ENCODE results near the gene HBE1. TPM values are rescaled to one million over a fixed set of nuclear protein-coding genes. Genes with fewer than 3 reads are reported as not detected.

Gene HBE1
- total and polyA plus RNA-seq, 2 of the 8 experiments (the other 6 are each of a cell fraction or from before 2014, with no cell fraction given): 0.39 TPM; not detected in 1

GRCh38 chr11:5241458-5241857 is 28.3 kb downstream of the HBE1 start:
- FAIRE-seq: no peak
- no peak for TF ChIP-seq BACH1 (IDR thresholded peaks at IDR 0.05; ENCODE audit: low read length)
- no peak for TF ChIP-seq SP4 (IDR thresholded peaks at IDR 0.05; ENCODE audit: low read length)
- TF ChIP-seq NRF1 (IDR thresholded peaks at IDR 0.05; ENCODE audit: low read depth, low read length): no peak
- no peak for TF ChIP-seq POLR2AphosphoS5 (IDR thresholded peaks at IDR 0.05; ENCODE audit: low read depth, low read length)
- no peak for TF ChIP-seq E2F6 (IDR thresholded peaks at IDR 0.05)
- TF ChIP-seq CBX5 (IDR thresholded peaks at IDR 0.05; ENCODE audit: low read depth, low read length): no peak

More at GRCh38 chr11:5241458-5241857, 28.3 kb downstream of the HBE1 start:
- Histone ChIP-seq H3K23me2 (ENCODE audit: low read depth, low read length) (no peaks in the 10 kb centered on the region; the same call in 1 of the 2 replicates), H3K9ac (replicated peaks in 1 of 4; ENCODE audit: extremely low read depth in 1 of 4, low read depth in 3 of 4, low read length in 3 of 4) (no peak overlapping the region), H2BK20ac (ENCODE audit: low read length) (no peak overlapping the region), H3K4ac (replicated peaks; ENCODE audit: insufficient read length, low read depth, low read length) (no peak overlapping the region), H3K4me1 (replicated peaks in 1 of 4; ENCODE audit: control insufficient read depth in 3 of 4, insufficient read depth in 4 of 4, low read length in 3 of 4) (no peaks in the 10 kb centered on the region), H4K91ac (replicated peaks; ENCODE audit: insufficient read length, low read length) (no peak overlapping the region), H3K9me3 (ENCODE audit: insufficient read depth in 2 of 2, low read depth in 1 of 2, low read length in 1 of 2) (no peaks in the 10 kb centered on the region), H3K27ac (ENCODE audit: low read depth, low read length) (no peak overlapping the region), H2BK5ac (ENCODE audit: low read depth, low read length) (no peak overlapping the region), H3K36me3 (ENCODE audit: control insufficient read depth in 2 of 4, insufficient read depth in 4 of 4, low read length in 3 of 4) (no peaks in the 10 kb centered on the region), H3K79me1 (ENCODE audit: low read depth, low read length) (no peaks in the 10 kb centered on the region), H3K4me3 (ENCODE audit: extremely low read depth in 1 of 4, insufficient read depth in 2 of 4, low read depth in 3 of 4, low read length in 4 of 4) (no peak overlapping the region), H3K14ac (ENCODE audit: insufficient read length) (no peak overlapping the region), H2BK120ac (replicated peaks; ENCODE audit: low read depth, low read length) (no peak overlapping the region), H3K23ac (ENCODE audit: insufficient read length) (no peak overlapping the region), H4K5ac (ENCODE audit: insufficient read length, low read depth, low read length) (no peak overlapping the region), H4K20me1 (replicated peaks in 1 of 2; ENCODE audit: control insufficient read depth in 1 of 2, insufficient read depth in 2 of 2, low read length in 2 of 2) (no peaks in the 10 kb centered on the region), H3K56ac (replicated peaks; ENCODE audit: insufficient read length, low read depth, low read length) (no peak overlapping the region), H3K18ac (ENCODE audit: extremely low read depth, low read length) (no peak overlapping the region), H2AFZ (ENCODE audit: low read length) (no peak overlapping the region), H2AK5ac (ENCODE audit: low read depth, low read length) (no peak overlapping the region), H2BK12ac (ENCODE audit: low read depth, low read length) (no peak overlapping the region), H4K8ac (ENCODE audit: extremely low read depth, insufficient read depth, low read length) (no peak overlapping the region), H3K27me3 (replicated peaks in 1 of 4; ENCODE audit: control insufficient read depth in 3 of 4, extremely low read depth in 1 of 4, insufficient read depth in 3 of 4, low read length in 3 of 4) (no peaks in the 10 kb centered on the region), H3K4me2 (ENCODE audit: insufficient read depth in 1 of 2, low read depth in 2 of 2, low read length in 2 of 2) (no peak overlapping the region), H2BK15ac (ENCODE audit: low read length) (no peak overlapping the region), H3K79me2 (ENCODE audit: control insufficient read depth in 1 of 2, insufficient read depth in 2 of 2, low read length in 2 of 2) (no peaks in the 10 kb centered on the region)
- WGBS, 2 experiments (ENCODE audit: extremely low coverage in 1 of 2, insufficient coverage in 1 of 2, insufficient read length in 1 of 2, insufficient replicate concordance in 2 of 2, low coverage in 1 of 2, low lambda C conversion rate in 2 of 2, missing lambda C conversion rate in 1 of 2): 92% methylated on average over 3 of the region's 3 CpGs; no CpG with 5 or more reads in 1 of the 2 experiments
- ChIA-PET CTCF (ENCODE audit: partially characterized antibody) (interaction anchor here (0.8 to 1.8 kb wide), 3 partner anchors 28 to 140 kb away, joined by 3 to 4 read pairs (median 3); no protein-coding TSS in a partner anchor), POLR2A (ENCODE audit: partially characterized antibody) (no interaction called here)
- no peak for DNase-seq (ENCODE audit: low read depth in 1 of 2, low spot score in 2 of 2)

Data from H1 (cell line).